K562 (cell line): Measurements from ENCODE around the gene TGFB2. TPM values are rescaled to one million over a fixed set of nuclear protein-coding genes. Genes with fewer than 3 reads are reported as not detected.

Experiments used
- ADNP ChIP-seq: fragments of 200-800 bp; sonication (Bioruptor generic); IDR thresholded peaks from 2 replicates; pipeline ENCODE4 v1.6.1; 2016; ENCODE audit warnings: missing genetic modification characterization, missing compliant biosample characterization
- ARNT ChIP-seq, 2 experiments: fragments of 450-650 bp; IDR thresholded peaks; 2 replicates each; pipeline ENCODE4 v1.6.1; 2016; ENCODE audit warnings: mild to moderate bottlenecking in 1 of 2
- BRD9 ChIP-seq: fragments of 450-650 bp; IDR thresholded peaks from 2 replicates; pipeline ENCODE4 v1.6.1; 2018; ENCODE audit warnings: low read depth; ENCODE audit not compliant: partially characterized antibody
- CTCFL ChIP-seq: IDR thresholded peaks from 2 replicates; pipeline ENCODE4 v1.6.1; 2011; ENCODE audit warnings: borderline replicate concordance, low read depth, mild to moderate bottlenecking, moderate library complexity, low read length; ENCODE audit not compliant: insufficient read depth, poor library complexity, severe bottlenecking
- HNRNPH1 ChIP-seq: fragments of 200-400 bp; formaldehyde crosslinking; optimal IDR thresholded peaks from 2 replicates; pipeline ENCODE3; 2017; ENCODE audit warnings: low read depth, mild to moderate bottlenecking, low read length, moderate library complexity
- HNRNPK ChIP-seq: fragments of 200-400 bp; formaldehyde crosslinking; IDR thresholded peaks from one replicate; pipeline ENCODE4 v1.6.1; 2018; ENCODE audit warnings: mild to moderate bottlenecking, low read depth, low read length; ENCODE audit not compliant: poor library complexity, severe bottlenecking
- KLF6 ChIP-seq: fragments of 250-450 bp; sonication (Bioruptor Pico); IDR thresholded peaks from 2 replicates; pipeline ENCODE4 v1.4.0; 2020; ENCODE audit warnings: mild to moderate bottlenecking, moderate library complexity, borderline replicate concordance
- NCOA2 ChIP-seq, 2 experiments: fragments of 450-650 bp; IDR thresholded peaks; 2 replicates each; pipeline ENCODE4 v1.6.1; 2018; ENCODE audit warnings: mild to moderate bottlenecking in 2 of 2, moderate library complexity in 1 of 2; ENCODE audit not compliant: partially characterized antibody in 2 of 2
- POLR2AphosphoS2 ChIP-seq: IDR thresholded peaks from 2 replicates; pipeline ENCODE4 v1.6.1; 2012; ENCODE audit warnings: low read length, improper control_type of control experiment
- SMAD2 ChIP-seq: fragments of 150-350 bp; IDR thresholded peaks from 2 replicates; pipeline ENCODE4 v1.6.1; 2014; ENCODE audit warnings: low read depth, mild to moderate bottlenecking, low read length
- SMARCA4 ChIP-seq: fragments of 450-650 bp; IDR thresholded peaks from 2 replicates; pipeline ENCODE4 v1.6.1; 2016
- SOX6 ChIP-seq: fragments of 450-650 bp; IDR thresholded peaks from 2 replicates; pipeline ENCODE4 v1.6.1; 2014; ENCODE audit warnings: mild to moderate bottlenecking
- SUPT5H ChIP-seq: fragments of 450-650 bp; IDR thresholded peaks from 2 replicates; pipeline ENCODE4 v1.6.1; 2016
- ZNF282 ChIP-seq: sonication (generic); formaldehyde crosslinking; IDR thresholded peaks from 2 replicates; pipeline ENCODE4 v1.8.1; 2023; ENCODE audit warnings: missing genetic modification reagents
- ZNF644 ChIP-seq: fragments of 200-800 bp; sonication (Bioruptor generic); IDR thresholded peaks from 2 replicates; pipeline ENCODE4 v1.6.1; 2016; ENCODE audit warnings: low read depth, missing genetic modification characterization, missing compliant biosample characterization
- polyA plus RNA-seq, 8 experiments: library from polyadenylated mRNA; depleted of rRNA in 4 of 8; stranded (reverse) in 5 of 8; unstranded in 3 of 8; fragments of >200 nt; fragmentation: Nextera tagmentation in 2 of 8; fragmentation: Illumina TruSeq in 1 of 8; extraction: Ambion mirVana in 2 of 8; extraction: Trizol in 1 of 8; gene quantifications; 2 replicates each; pipeline versions ENCODE4 v1.2.1 to v1.2.3, GENCODE V29; 2011 to 2014; ENCODE audit warnings: inconsistent platforms in 1 of 8, missing spikeins in 1 of 8
- total RNA-seq, 7 experiments: library from RNA; depleted of rRNA in 6 of 7; stranded (reverse); fragments of >200 nt in 6 of 7; fragmentation: Illumina TruSeq in 2 of 7; extraction: Trizol in 2 of 7; gene quantifications; 2 replicates each; pipeline versions ENCODE4 v1.2.1 to v1.2.3, GENCODE V29; 2011 to 2021; ENCODE audit warnings: low replicate concordance in 1 of 7
- TF ChIP-seq, protein P1 (sequence below): sonication (generic); formaldehyde crosslinking; IDR thresholded peaks from 2 replicates; pipeline ENCODE4 v1.5.0; 2020; ENCODE audit warnings: missing genetic modification reagents
- TF ChIP-seq, protein P2 (sequence below): fragments of 250-450 bp; sonication (Bioruptor Pico); IDR thresholded peaks from 2 replicates; pipeline ENCODE4 v1.4.0; 2020; ENCODE audit warnings: borderline replicate concordance
- TF ChIP-seq, protein P3 (sequence below): fragments of 250-450 bp; sonication (Bioruptor Pico); IDR thresholded peaks from 2 replicates; pipeline ENCODE4 v1.9.0; 2021; ENCODE audit warnings: mild to moderate bottlenecking, inconsistent platforms

TGFB2 gene
- total and polyA plus RNA-seq, 9 of the 15 experiments (the other 6 are each of a cell fraction or from before 2014, with no cell fraction given): 0.03 to 0.41 (median 0.11) TPM; not detected in 3

DNA sequence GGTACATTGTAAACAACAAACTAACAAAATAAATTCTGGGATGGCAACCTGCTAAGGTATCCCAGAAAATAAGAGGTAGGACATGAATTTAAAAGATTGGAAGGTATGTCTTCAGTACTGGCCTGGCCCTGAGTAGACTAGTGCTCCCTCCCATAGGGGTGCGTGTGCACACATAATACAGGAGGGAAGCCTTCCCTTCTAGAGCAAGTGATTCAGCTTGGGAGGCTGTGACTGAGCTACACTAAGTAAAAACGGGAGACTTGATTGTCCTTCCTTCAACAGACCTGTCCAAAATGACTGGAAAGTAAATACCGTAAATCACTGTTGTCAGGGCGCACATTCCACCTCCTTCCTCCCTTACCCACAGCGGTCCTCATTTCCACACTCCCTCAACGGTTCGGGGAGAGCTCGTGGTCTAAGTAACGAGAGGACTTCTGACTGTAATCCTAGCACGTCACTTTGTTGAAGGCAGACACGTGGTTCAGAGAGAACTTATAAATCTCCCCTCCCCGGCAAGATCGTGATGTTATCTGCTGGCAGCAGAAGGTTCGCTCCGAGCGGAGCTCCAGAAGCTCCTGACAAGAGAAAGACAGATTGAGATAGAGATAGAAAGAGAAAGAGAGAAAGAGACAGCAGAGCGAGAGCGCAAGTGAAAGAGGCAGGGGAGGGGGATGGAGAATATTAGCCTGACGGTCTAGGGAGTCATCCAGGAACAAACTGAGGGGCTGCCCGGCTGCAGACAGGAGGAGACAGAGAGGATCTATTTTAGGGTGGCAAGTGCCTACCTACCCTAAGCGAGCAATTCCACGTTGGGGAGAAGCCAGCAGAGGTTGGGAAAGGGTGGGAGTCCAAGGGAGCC lies at the start of gene TGFB2 (continued):
- TF ChIP-seq HNRNPH1 (no peak), POLR2AphosphoS2 (no peak), ZNF644 (tag) (no peak), NCOA2 (IDR thresholded peaks at IDR 0.05; ENCODE audit: partially characterized antibody in 2 of 2) (no peak), KLF6 (CRISPR knock-in tag) (no peak), ARNT (IDR thresholded peaks at IDR 0.05) (no peak), BRD9 (no peak), SMARCA4 (peak; percentile 63; the same call in 1 of the 2 replicates), SUPT5H (no peak), ADNP (tag) (no peak), SMAD2 (no peak), ZNF282 (CRISPR knock-in tag) (no peak), HNRNPK (no peak), SOX6 (peak; percentile 52; the same call in 1 of the 2 replicates), CTCFL (no peak)
- TF ChIP-seq, protein P1, sequence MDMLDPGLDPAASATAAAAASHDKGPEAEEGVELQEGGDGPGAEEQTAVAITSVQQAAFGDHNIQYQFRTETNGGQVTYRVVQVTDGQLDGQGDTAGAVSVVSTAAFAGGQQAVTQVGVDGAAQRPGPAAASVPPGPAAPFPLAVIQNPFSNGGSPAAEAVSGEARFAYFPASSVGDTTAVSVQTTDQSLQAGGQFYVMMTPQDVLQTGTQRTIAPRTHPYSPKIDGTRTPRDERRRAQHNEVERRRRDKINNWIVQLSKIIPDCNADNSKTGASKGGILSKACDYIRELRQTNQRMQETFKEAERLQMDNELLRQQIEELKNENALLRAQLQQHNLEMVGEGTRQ (CRISPR knock-in tag): peak; percentile 51; the same call in 1 of the 2 replicates
- TF ChIP-seq, protein P2, sequence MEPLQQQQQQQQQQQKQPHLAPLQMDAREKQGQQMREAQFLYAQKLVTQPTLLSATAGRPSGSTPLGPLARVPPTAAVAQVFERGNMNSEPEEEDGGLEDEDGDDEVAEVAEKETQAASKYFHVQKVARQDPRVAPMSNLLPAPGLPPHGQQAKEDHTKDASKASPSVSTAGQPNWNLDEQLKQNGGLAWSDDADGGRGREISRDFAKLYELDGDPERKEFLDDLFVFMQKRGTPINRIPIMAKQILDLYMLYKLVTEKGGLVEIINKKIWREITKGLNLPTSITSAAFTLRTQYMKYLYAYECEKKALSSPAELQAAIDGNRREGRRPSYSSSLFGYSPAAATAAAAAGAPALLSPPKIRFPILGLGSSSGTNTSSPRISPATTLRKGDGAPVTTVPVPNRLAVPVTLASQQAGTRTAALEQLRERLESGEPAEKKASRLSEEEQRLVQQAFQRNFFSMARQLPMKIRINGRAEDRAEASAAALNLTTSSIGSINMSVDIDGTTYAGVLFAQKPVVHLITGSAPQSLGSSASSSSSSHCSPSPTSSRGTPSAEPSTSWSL (CRISPR knock-in tag): no peak
- TF ChIP-seq, protein P3, sequence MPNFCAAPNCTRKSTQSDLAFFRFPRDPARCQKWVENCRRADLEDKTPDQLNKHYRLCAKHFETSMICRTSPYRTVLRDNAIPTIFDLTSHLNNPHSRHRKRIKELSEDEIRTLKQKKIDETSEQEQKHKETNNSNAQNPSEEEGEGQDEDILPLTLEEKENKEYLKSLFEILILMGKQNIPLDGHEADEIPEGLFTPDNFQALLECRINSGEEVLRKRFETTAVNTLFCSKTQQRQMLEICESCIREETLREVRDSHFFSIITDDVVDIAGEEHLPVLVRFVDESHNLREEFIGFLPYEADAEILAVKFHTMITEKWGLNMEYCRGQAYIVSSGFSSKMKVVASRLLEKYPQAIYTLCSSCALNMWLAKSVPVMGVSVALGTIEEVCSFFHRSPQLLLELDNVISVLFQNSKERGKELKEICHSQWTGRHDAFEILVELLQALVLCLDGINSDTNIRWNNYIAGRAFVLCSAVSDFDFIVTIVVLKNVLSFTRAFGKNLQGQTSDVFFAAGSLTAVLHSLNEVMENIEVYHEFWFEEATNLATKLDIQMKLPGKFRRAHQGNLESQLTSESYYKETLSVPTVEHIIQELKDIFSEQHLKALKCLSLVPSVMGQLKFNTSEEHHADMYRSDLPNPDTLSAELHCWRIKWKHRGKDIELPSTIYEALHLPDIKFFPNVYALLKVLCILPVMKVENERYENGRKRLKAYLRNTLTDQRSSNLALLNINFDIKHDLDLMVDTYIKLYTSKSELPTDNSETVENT: no peak
